SU-DHL-6 (cell line): ENCODE results near the gene ZHX3.

Experiments
- H2AFZ ChIP-seq: fragments of 200-600 bp; sonication (generic); 2 replicates; pipeline ENCODE4 v1.6.1; 2014; ENCODE audit warnings: low read depth, mild to moderate bottlenecking, moderate library complexity, mixed read lengths, antibody characterized with exemption, low read length; ENCODE audit not compliant: severe bottlenecking
- H3F3A ChIP-seq: fragments of 200-600 bp; shearing (Covaris generic); 2 replicates; pipeline ENCODE4 v1.6.0; 2016; ENCODE audit warnings: antibody characterized with exemption, mild to moderate bottlenecking; ENCODE audit not compliant: insufficient read depth
- H3K27ac ChIP-seq: fragments of 200-600 bp; sonication (generic); 2 replicates; pipeline ENCODE4 v1.5.1; 2016; ENCODE audit warnings: low read depth, mild to moderate bottlenecking, low read length, moderate library complexity, mixed read lengths
- H3K27me3 ChIP-seq: fragments of 200-600 bp; sonication (generic), shearing (Covaris generic); 2 replicates; pipeline ENCODE4 v1.6.0; 2014; ENCODE audit warnings: mild to moderate bottlenecking, low read length
- H3K36me3 ChIP-seq: fragments of 200-600 bp; sonication (generic); 2 replicates; pipeline ENCODE4 v1.6.1; 2014; ENCODE audit warnings: mild to moderate bottlenecking, low read length, mixed read lengths
- H3K4me2 ChIP-seq: fragments of 300-600, 200-600 bp; shearing (Covaris generic), sonication (generic); 2 replicates; pipeline ENCODE4 v1.6.0; 2014; ENCODE audit warnings: low read length, low read depth, mild to moderate bottlenecking; ENCODE audit not compliant: poor library complexity, severe bottlenecking
- H3K4me3 ChIP-seq: fragments of 200-600 bp; sonication (generic); 2 replicates; pipeline ENCODE4 v1.5.1; 2014; ENCODE audit warnings: antibody characterized with exemption, low read length, mild to moderate bottlenecking, mixed read lengths; ENCODE audit not compliant: insufficient read depth, poor library complexity, severe bottlenecking
- H3K79me2 ChIP-seq: fragments of 200-600 bp; sonication (generic); 2 replicates; pipeline ENCODE4 v1.6.1; 2014; ENCODE audit warnings: mild to moderate bottlenecking, low read length, moderate library complexity; ENCODE audit not compliant: insufficient read depth
- H3K9ac ChIP-seq: fragments of 200-600 bp; sonication (generic); 2 replicates; pipeline ENCODE4 v1.7.0; 2014; ENCODE audit warnings: mild to moderate bottlenecking, low read length
- H3K9me2 ChIP-seq: fragments of 200-600 bp; sonication (generic); replicated peaks from 2 replicates; pipeline ENCODE4 v1.6.1; 2014; ENCODE audit warnings: low read length; ENCODE audit not compliant: insufficient read depth
- H3K9me3 ChIP-seq: fragments of 200-600 bp; sonication (generic); 2 replicates; pipeline ENCODE4 v1.6.1; 2014; ENCODE audit warnings: low read length, mixed read lengths; ENCODE audit not compliant: insufficient read depth
- H4K20me1 ChIP-seq: fragments of 200-600 bp; sonication (generic); 2 replicates; pipeline ENCODE4 v1.6.1; 2014; ENCODE audit warnings: low read depth, mild to moderate bottlenecking, antibody characterized with exemption, low read length, moderate library complexity, mixed read lengths
- EZH2phosphoT487 ChIP-seq: fragments of 200-600 bp; sonication (generic), shearing (Covaris generic); conservative IDR thresholded peaks from 2 replicates; pipeline ENCODE4 v1.6.1; 2018; ENCODE audit warnings: mild to moderate bottlenecking, antibody characterized with exemption, low read length, moderate library complexity, mixed read lengths
- TF ChIP-seq, protein P1 (sequence below): fragments of 200-600 bp; sonication (generic); IDR thresholded peaks from one replicate; pipeline ENCODE4 v1.5.1; 2017; ENCODE audit warnings: antibody characterized with exemption, mild to moderate bottlenecking, low read length, moderate library complexity; ENCODE audit not compliant: insufficient read depth, poor library complexity, severe bottlenecking

Gene ZHX3

DNA sequence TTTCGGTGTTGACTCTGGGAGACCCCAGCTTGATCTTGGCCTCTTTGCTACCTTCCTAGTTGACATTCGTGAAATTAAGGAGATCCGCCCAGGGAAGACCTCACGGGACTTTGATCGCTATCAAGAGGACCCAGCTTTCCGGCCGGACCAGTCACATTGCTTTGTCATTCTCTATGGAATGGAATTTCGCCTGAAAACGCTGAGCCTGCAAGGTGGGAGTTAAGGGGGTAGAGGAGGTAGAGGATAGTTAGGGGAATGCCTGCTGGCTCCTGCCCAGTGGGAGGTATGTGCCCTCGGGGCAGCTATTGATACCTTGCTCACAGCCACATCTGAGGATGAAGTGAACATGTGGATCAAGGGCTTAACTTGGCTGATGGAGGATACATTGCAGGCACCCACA, 158.0 kb downstream of the ZHX3 start:
- Histone ChIP-seq H2AFZ (no peak overlapping the region), H3K79me2 (peaks cover 17% of the 10 kb centered on the region; the same call in 1 of the 2 replicates), H4K20me1 (peaks cover 4% of the 10 kb centered on the region; the same call in 1 of the 2 replicates), H3K27ac (no peak overlapping the region), H3K9me3 (no peaks in the 10 kb centered on the region), H3K4me2 (no peak overlapping the region), H3K9me2 (no peaks in the 10 kb centered on the region), H3K9ac (no peak overlapping the region), H3K27me3 (no peaks in the 10 kb centered on the region), H3F3A (no peaks in the 10 kb centered on the region), H3K4me3 (no peak overlapping the region), H3K36me3 (no peaks in the 10 kb centered on the region)
- TF ChIP-seq, protein P1, sequence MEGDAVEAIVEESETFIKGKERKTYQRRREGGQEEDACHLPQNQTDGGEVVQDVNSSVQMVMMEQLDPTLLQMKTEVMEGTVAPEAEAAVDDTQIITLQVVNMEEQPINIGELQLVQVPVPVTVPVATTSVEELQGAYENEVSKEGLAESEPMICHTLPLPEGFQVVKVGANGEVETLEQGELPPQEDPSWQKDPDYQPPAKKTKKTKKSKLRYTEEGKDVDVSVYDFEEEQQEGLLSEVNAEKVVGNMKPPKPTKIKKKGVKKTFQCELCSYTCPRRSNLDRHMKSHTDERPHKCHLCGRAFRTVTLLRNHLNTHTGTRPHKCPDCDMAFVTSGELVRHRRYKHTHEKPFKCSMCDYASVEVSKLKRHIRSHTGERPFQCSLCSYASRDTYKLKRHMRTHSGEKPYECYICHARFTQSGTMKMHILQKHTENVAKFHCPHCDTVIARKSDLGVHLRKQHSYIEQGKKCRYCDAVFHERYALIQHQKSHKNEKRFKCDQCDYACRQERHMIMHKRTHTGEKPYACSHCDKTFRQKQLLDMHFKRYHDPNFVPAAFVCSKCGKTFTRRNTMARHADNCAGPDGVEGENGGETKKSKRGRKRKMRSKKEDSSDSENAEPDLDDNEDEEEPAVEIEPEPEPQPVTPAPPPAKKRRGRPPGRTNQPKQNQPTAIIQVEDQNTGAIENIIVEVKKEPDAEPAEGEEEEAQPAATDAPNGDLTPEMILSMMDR, result no peak
- no peak for TF ChIP-seq EZH2phosphoT487

DNA sequence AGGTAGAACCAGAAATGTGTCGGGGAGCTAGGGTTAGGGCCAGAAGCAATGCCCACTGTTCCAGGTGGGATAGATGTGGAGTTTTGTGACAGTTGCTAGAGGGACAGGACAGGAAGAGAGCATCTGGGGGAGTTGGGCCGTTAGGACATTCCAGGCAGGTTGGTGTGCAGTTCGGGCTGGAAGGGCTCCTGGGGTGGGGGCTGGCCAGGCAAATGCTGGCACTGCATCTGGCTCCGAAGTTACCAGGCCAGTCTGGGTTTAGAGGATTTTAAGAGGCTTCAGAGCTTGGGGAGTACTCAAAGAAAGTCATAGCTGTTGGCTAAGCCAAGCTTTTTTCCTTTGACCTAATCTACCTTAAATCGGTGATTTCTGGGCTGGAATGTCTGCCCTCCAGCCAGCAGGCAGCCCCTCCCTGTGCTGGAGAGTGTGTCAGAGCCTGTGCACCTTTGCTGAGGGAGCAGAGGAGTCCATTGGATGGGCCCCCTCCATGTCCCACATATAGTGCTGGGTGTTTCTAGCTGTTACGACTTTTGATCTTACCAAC, 159.4 kb downstream of the ZHX3 start:
- H3K79me2 ChIP-seq, result peaks cover 24% of the 10 kb centered on the region; the same call in 1 of the 2 replicates
- H3K36me3 ChIP-seq, result no peaks in the 10 kb centered on the region
- no peak overlapping the region for H3K9ac ChIP-seq
- no peak overlapping the region for H2AFZ ChIP-seq
- no peak overlapping the region for H3K4me2 ChIP-seq
- peaks cover 6% of the 10 kb centered on the region; the same call in 1 of the 2 replicates for H4K20me1 ChIP-seq
- H3K9me3 ChIP-seq, result no peaks in the 10 kb centered on the region
- no peak overlapping the region for H3K27ac ChIP-seq
- H3K27me3 ChIP-seq, result no peaks in the 10 kb centered on the region
- H3K9me2 ChIP-seq, result no peaks in the 10 kb centered on the region
- H3F3A ChIP-seq, result no peaks in the 10 kb centered on the region
- TF ChIP-seq, protein P1, result no peak
- no peak for TF ChIP-seq EZH2phosphoT487
- no peak overlapping the region for H3K4me3 ChIP-seq

DNA sequence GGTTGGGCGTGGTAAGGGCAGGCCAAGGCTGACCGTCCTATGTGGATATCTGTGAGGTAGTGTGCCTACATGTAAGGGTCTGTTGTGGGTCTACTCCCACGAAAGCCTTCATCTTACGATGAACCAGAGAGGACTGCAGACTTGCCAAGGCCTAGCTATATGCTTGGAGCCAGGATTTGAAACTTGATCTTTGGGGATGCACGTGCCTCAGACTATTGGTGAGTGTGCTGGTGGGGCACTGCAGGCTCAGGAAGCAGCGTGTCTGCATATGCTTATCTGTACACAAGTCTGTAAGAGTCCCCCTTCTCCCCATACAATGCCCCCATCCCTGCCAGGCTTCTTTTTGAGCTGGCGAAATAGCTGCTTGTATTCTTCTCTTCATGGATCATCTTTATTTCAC, 162.3 kb downstream of the ZHX3 start:
- Histone ChIP-seq H2AFZ (no peak overlapping the region), H3K9me3 (no peaks in the 10 kb centered on the region), H3K27ac (no peak overlapping the region), H3F3A (no peaks in the 10 kb centered on the region), H3K79me2 (peaks cover 48% of the 10 kb centered on the region; the same call in 1 of the 2 replicates), H3K27me3 (no peaks in the 10 kb centered on the region), H3K4me2 (no peak overlapping the region), H3K9me2 (no peaks in the 10 kb centered on the region), H4K20me1 (peaks cover 6% of the 10 kb centered on the region; the same call in 1 of the 2 replicates), H3K9ac (no peak overlapping the region), H3K4me3 (no peak overlapping the region), H3K36me3 (no peaks in the 10 kb centered on the region)
- no peak for TF ChIP-seq EZH2phosphoT487
- TF ChIP-seq, protein P1, result no peak
